Urothelium cell line (cell line): ENCODE results near the gene CUX1.
"Not testable (repeated sequence)": the region's sequence is repeated elsewhere in the genome, so short reads cannot be mapped to it uniquely, and the experiment has no call there.

ENCODE experiments used
- DNase-seq: peaks from one replicate; pipeline ENCODE4 v3.0.0; 2011; ENCODE audit warnings: low spot score, mixed read lengths
- FAIRE-seq: peaks from 2 replicates; lab custom pipeline; 2011; peaks lifted over from hg19 to GRCh38; lab: Jason Lieb, UNC

CUX1 gene

DNA sequence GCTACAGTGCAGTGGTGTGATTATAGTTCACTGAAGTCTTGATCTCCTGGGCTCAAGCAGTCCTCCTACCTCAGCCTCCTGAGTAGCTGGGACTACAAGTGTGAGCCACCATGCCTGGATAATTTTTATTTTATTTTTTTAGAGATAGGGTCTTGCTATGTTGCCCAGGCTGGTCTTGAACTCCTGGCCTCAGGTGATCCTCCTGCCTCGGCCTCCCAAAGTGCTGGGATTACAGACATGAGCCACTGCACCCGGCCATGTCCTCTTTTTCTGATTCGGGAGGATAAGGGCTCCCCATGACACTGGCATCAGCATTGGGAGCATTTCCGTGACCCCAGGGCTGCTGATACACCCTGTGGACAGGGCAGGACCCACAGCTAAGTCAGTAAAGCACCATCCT lies 69.9 kb downstream of the CUX1 start:
- FAIRE-seq, DNase-seq: not testable (repeated sequence)

DNA sequence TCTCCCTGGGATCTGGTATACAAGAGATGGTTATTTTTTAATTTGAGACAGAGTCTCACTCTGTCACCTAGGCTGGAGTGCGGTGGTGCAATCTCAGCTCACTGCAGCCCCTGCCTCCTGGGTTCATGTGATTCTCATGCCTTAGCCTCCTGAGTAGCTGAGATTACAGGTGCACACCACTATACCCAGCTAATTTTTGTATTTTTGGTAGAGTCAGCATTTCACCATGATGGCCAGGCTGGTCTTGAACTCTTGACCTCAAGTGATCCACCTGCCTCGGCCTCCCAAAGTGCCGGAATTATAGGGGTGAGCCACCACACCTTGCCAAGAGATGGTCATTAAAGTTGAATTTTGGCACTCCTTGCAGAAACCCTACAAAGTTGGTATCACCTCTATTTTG lies 71.1 kb downstream of the CUX1 start:
- not testable (repeated sequence) for FAIRE-seq, DNase-seq

DNA sequence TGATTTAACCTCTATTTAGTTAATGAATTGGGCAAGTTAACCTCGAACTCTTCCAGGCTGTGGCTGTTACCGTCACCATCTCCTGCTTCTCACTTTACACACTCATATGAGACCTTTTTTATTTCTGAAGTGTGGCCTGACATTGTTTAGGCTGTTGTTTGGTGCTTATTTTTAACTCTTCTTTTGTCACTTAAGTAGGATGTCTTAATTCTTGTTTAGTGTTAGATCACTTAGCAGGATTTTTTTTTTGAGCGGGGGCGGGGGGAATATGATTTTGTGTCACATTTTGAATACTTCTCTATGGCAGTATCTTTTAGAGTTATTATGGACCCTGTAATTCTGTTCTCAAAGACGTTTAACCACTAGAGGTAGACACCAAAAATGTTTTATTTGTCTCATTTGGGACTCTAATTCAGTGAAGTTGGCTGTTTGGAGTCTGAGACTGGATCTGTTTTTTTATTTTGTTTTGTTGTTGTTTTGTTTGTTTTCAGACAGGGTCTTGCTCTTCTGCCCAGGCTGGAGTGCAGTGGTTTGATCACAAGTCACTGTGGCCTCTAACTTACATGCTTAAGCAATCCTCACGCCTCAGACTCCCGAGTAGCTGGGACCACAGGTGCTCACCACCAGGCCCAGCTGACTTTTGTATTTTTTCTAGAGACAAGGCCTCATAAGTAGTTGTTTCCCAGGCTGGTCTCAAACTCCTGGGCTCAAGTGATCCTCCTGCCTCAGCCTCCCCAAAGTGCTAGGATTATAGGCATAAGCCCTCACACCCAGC lies 73.5 kb downstream of the CUX1 start:
- FAIRE-seq = no peak
- DNase-seq = no peak

DNA sequence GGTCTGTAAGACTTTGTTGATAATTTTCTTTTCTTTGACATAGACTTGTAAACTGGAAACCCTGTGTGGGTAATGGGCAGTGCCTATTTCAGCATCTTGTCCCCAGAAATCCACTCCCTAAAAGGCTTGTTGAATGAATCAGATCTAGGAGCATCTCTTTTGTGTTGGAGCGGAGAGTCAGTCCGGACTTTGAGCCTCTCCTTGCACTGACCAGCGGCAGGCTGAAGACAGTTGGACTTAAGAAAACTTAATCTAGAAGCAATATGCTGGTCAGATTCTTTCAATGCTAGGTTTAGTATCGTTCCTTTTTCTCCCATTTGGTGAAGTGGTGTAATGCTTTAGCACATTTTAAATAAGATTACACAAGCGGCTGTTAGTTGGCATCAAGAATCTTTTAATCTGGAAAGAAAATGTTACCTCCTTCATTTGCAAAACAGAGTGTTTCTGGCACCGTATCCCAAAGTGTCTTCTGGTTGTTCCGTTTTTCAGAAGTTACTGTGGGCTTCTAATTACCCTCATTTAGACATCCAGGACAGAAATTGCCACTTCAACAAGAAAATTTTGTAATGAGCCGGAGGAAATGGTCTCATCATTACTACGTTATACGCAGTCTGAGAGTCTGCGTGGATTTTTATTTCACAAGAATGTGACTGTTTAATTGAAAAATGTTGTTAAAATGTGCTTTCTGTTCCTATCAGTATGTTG lies 74.7 kb downstream of the CUX1 start:
- DNase-seq (no peak), FAIRE-seq (no peak)

DNA sequence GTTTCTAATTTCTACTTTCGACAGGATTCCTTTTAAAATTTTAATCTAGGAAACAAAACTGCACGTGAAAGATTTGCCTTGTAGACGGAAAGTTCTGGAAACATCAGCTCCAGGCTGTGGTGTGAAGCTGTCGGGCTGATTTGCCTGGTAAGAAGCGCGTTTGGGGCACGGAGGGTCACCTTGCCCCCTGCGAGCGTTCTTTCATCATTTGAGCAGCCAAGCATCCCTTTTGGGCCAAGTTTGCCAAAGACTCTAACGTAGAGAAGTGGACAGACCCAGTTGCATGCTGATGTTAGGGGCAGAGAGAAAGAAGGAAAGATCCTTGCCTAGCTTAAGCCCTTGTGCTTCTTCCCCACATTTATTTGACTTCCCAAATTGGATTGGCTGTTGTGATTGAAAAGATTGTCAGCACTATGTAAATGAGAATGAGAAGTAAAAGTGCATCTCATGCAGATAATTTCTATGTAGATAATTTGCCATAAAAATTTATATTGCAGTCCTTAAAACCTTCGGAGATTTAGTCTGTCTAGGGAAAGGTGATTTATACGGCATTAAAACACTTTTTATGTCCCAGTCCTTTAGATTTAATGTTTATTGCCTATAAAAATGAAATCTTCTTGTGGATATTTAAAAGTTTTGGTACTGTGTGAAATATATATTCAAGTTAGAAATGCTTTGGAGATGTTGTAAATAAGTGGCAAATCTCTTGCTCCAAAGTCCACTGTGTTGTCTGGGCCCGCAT lies 76.1 kb downstream of the CUX1 start:
- DNase-seq = no peak
- no peak for FAIRE-seq

DNA sequence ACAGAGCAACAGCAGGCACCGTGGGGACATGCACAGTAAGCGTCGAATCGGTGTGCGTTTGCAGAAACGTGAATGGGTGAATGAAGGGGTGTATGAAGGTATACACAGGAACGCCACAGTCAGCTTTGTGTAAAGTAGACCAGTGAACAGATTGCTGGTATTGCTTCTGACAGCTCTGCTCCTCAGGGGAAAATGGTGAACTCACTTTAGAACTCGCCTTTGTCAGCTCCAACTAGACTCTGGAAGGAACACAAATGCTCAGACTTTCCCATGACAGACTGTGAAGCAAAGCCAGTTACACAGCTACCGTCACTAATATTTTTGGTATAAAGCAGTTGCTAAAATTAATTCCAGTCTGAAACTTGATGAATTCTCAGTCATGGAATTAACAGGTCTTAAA lies 78.9 kb downstream of the CUX1 start:
- peak; percentile 58 for FAIRE-seq
- DNase-seq = no peak

DNA sequence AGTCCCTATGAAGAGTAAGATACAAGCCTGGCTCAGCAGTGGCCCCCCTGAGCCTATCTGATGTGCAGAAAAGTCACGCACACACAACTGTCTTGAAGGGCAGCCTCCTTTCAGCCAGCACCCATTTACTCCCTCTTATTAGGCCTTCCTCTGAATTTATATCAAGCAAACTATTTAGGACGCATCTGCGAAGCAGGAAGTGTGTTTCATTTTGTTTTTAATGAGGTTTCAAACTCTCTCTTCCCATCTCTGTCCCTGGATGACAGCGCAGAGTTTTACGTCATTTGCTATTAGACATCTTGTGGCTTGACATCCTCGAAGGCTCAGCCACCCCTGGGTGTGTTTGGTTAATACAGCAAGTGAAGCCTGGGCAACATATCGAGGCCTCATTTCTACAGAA lies 79.5 kb downstream of the CUX1 start:
- FAIRE-seq = no peak

DNA sequence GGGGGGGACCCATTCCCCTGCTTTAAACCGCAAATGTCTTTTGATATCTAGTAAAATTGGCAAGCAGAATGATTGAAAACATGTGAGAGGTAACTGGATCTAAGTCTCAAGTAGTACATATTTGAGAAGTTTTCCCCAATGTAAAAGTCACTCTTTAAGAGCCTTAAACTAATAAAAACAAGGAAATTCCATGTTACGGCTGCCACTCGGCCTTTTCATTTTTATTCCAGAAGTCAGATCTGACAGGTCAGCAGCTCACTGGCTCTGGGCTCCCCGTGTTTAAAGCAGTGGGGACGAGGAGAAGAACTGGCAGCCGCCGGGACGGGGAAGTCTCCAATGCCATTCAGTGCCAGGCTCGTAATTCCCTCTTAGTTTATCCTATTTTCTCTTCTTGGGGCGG lies 80.7 kb downstream of the CUX1 start:
- DNase-seq (no peak), FAIRE-seq (no peak)

More for the DNA sequence above, 79.5 kb downstream of the CUX1 start:
- DNase-seq = no peak

DNA sequence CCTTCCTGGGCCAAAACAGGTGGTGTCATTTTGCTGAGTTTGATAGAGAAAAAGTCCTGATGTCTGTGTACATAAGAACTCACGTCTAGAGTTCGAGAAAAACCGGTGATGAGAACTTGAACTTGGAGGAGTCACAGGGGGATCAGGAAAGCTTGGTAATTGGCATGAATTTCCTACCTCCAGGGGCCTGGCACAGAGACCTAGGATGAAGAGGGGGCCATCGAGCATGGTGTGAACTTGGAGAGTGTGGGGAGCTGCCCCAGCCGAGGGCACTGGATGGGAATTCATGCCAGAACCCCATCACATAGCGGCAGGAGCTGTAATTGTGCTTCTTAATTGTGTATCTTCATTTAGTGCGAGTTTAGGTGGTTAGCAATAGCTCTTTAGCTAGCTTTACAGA lies 82.2 kb downstream of the CUX1 start:
- no peak for FAIRE-seq

DNA sequence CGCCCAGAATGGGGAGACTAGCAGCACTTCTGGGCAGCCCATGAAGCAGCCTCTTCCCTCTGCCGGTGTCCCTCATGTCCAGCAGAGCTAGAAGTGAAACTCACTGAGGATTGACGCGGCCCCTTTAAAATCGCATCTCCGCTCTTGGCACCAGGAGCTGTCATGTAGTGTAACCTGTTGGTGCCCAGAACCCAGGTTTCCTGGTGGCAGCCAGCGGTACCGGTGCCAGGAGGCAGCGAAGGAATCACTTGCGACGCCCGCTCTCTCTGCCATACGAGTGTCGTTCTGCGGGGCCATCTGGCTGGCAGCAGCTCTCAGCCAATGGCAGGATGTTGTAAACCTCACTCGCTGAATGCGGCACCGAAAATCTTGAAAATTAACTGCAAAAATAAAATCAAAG lies 82.7 kb downstream of the CUX1 start:
- FAIRE-seq = no peak
- no peak for DNase-seq

More for the DNA sequence above, 82.2 kb downstream of the CUX1 start:
- no peak for DNase-seq

DNA sequence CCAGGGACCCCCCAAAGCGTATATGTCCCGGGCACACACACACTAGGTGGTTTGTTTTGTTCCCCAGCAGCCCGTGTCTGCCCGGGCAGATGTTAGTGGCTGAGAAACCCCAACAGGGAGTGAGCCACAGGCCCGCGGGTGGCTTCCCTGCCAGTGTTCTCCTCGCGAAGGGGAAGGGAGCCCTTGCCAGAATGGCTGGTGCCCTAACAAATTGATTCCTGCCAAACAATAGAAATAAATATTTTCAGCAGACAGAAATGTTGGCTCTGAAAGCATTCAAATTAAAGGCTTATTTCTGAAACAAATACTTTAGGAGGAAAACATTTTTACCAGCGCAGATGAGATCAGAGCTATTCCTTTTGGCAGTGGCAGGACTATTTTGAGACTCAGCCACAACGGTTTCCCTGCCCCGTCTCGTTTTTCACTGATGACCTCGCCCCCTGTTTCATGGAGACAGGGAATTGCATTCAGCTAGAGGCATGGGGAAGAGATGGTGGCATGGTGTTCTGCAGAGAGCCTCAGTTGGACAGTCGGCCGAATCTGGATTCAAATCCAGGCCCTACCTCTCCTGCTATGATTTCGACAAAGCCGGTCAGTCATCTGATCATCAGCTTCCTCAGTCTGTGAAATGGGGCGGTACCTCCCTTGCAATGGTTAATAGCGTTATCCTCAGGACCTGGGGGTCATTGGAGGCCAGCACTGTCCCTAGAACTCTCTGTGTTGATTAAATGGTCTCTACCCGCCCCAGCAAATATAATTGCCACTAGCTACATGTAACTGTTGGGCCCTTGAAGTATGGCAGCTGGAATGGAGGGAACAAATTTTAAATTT lies 84.5 kb downstream of the CUX1 start:
- no peak for DNase-seq
- FAIRE-seq = no peak

DNA sequence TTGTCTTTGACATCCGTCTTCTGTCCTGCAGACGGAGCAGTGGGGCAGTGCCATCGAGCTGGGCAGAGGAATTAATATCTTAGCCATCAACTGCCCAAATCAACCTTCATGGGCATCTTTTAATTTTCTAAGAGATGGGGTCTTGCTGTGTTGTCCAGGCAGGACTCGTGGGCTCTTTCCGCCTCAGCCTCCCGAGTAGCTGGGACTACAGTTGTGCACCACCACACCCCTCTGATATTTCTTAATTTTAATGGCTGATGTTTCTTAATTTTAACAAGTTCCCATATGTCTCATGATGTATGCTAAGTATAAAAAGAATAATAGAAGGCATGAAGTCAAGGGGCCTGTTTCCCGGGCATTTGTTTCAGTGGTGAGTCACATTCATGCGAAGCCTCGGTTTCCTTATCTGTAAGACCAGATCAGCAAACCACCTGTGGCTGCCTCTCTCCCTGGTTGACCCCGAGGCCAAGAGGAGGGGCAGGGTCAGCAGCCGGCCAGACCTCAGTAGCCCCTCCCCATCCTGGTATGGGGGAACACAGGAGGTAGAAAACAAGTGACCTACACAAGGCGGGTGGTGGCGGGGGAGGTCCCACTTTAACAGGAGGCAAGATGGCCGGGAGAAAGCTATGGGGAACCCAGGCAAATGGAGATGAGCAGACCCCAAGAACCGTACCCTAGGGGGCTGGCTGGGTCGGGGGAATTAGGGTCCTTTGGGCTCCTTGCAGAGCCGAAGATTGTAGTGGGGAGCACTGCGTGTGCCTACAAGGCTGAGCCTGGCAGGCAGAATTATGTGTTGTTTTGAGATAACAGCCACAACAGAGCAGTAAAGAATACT lies 85.5 kb downstream of the CUX1 start:
- DNase-seq (no peak), FAIRE-seq (no peak)

DNA sequence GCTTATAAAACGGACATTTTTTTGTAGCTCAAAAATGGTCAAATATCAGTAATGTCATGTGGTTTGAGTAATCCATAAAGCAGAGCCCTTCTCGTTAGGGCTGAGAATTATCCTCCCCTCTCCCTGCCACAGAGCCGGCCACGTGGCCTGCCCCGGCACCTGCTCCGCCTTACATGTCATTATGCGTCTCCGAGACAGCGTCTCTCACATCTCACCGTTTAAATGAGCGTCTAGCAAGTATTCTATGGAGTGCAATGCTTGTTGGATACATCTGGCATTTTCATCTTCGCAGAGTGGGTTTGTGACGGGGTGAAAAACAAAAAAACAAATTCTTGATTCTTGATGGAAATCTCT lies 86.1 kb downstream of the CUX1 start:
- no peak for DNase-seq
- FAIRE-seq = no peak

DNA sequence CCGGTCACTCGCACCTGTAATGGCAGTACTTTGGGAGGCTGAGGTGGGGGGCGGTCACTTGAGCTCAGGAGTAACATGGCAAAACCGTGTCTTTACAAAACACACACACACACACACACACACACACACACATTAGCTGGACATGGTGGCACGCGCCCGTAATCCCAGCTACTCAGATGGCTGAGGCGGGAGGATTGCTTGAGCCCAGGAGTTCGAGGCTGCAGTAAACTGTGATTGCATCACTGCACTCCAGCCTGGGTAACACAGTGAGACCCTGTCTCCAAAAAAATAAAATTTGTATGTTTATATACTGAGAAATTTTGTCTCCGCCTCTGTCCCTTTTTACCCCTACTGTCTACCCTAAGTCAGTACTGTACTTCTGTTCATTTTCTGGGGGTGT lies 86.6 kb downstream of the CUX1 start:
- FAIRE-seq (no peak), DNase-seq (no peak)

DNA sequence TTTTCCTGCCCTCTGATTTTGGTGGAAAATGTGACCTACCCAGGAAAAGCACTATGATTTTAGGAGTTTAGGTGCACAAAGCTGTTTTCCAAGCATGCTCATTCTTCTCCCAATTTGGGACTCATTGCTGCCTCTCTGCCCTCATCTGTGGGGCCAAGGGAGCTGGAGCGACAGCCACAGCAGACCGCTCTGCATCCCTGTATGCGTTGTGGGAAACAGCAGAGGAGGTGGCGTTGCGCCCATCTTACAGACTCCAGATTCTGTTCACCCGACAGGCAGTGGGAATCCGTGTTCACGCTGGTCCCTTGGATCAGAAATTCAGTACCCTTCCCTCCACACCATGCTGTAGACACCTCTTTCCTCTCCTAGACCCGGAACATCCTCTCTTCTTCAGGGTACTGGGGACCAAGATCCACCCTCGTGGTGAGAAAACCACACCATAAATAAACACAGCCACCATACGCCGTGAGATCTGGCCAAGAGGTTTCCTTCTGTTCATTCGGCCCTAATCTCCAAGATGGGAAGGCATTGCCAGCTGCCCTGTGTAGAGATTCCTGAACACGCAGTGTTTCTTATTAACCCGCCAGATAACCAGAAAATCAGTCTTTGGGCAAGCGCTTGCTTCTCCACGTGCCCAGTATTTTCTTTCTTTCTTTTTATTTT lies 87.9 kb downstream of the CUX1 start:
- FAIRE-seq (no peak), DNase-seq (no peak)

DNA sequence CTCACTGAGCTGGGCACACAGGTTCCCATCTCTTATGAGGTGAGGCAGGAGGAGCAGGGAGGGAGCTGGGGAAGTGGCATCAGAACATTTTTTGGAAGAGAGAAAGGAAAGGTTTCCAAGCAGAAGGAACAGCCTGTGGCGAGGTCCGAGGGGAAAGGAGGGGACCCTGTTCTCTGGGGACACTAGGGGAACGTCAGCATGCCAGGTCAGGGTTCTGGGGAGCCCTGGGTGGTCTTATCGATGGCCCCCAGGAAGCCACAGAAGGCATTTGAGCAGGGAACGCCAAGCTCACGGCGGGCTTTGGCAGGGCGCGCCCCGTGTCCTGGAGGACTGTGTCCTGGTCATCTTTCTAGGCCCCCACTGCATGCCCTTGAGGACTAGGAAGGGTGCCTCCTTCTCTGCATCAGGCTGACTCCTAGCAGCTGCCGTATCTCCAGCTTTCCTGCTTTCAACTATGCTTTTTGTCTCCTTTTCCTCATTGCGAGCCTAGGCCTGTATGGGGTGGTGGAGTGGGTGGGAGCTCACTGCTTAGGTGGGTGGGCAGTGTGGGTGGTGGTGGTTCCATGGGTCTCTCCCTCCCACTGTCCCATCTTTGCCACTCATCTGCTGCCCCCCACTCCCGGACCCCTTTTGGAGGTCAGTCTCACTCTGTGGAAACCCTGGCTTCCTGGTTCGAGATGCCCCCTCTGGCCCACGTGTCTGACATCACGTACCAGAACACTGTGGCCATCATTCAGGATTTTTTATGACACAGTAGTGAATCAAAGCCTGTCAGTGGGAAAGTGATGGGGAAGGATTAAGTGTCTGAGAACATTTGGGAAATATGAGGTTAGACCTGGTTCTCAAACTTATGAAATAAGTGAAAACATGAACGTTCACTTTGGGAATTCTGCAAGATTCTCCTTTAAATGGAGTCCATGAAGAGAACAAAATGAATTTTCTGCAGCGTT lies 89.1 kb downstream of the CUX1 start:
- DNase-seq = no peak
- no peak for FAIRE-seq

DNA sequence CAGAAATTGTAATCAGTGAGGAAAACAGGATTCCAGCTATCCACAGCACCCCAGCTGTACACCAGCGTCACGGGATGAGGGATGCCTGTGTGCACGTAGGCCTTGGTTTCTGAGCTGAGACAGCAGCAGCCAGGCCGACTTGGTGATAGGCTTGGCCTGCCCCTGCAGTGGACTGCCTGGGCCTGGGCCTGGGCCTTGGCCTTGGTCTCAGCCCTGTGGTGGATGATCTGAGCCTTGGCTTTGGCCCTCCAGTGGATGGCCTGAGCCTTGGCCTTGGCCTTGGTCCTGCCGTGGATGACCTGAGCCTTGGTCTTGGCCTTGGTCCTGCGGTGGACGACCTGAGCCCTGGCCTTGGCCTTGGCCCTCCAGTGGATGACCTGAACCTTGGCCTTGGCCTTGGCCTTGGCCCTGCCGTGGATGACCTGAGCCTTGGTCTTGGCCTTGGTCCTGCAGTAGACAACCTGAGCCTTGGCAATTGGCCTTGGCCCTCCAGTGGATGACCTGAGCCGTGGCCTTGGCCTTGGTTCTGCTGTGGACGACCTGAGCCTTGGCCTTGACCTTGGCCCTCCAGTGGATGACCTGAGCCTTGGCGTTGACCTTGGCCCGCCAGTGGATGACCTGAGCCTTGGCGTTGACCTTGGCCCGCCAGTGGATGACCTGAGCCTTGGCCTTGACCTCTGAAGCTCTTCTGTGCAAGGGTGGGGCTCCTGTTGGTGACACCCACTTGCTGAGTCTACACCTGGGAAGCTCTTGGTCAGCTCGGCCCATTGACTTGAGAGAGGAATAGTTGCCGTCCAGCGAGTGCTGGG lies 93.8 kb downstream of the CUX1 start:
- DNase-seq = no peak
- no peak for FAIRE-seq
